Liver (tissue), 9 donors: ENCODE data around the gene SLC25A33. TPM values are rescaled to one million over a fixed set of nuclear protein-coding genes. Genes with fewer than 3 reads are reported as not detected.

ENCODE experiments used
- DNase-seq: peaks from one replicate; pipeline ENCODE4 v3.0.0-alpha.2; 2017; ENCODE audit warnings: low spot score
- H3K27ac ChIP-seq, 2 donors: one replicate each; pipeline ENCODE4 v1.7.0; 2013; ENCODE audit warnings: inconsistent platforms in 2 of 2, low read length in 2 of 2, control low read depth in 1 of 2, low read depth in 1 of 2, mild to moderate bottlenecking in 1 of 2
- H3K27me3 ChIP-seq, 4 donors: one replicate each; pipeline versions ENCODE4 v1.6.1 to v1.7.0; 2013; ENCODE audit warnings: low read length in 3 of 4, inconsistent platforms in 1 of 4, mild to moderate bottlenecking in 1 of 4, moderate library complexity in 1 of 4; ENCODE audit not compliant: control insufficient read depth in 4 of 4, insufficient read depth in 4 of 4
- H3K36me3 ChIP-seq, 4 donors: one replicate each; pipeline versions ENCODE4 v1.6.1 to v1.7.0; 2013; ENCODE audit warnings: low read length in 3 of 4, mild to moderate bottlenecking in 3 of 4, low read depth in 1 of 4, moderate library complexity in 1 of 4; ENCODE audit not compliant: control insufficient read depth in 4 of 4, insufficient read depth in 3 of 4
- H3K4me1 ChIP-seq, 4 donors: one replicate each; pipeline versions ENCODE4 v1.6.1 to v1.7.0; 2013; ENCODE audit warnings: low read length in 3 of 4, mild to moderate bottlenecking in 3 of 4, moderate library complexity in 1 of 4; ENCODE audit not compliant: control insufficient read depth in 4 of 4, insufficient read depth in 4 of 4
- H3K4me3 ChIP-seq, 3 donors: one replicate each; pipeline versions ENCODE4 v1.6.1 to v1.7.0; 2013; ENCODE audit warnings: low read length in 3 of 3, control low read depth in 1 of 3, low read depth in 1 of 3, mild to moderate bottlenecking in 1 of 3
- H3K9ac ChIP-seq, 2 donors: one replicate each; pipeline ENCODE4 v1.7.0; 2013; ENCODE audit warnings: low read length in 2 of 2, mild to moderate bottlenecking in 2 of 2, moderate library complexity in 2 of 2, control low read depth in 1 of 2, low read depth in 1 of 2
- H3K9me3 ChIP-seq, 4 donors: one replicate each; pipeline versions ENCODE4 v1.6.1 to v1.7.0; 2013; ENCODE audit warnings: low read length in 3 of 4; ENCODE audit not compliant: control insufficient read depth in 4 of 4
- FOXA1 ChIP-seq: IDR thresholded peaks from 2 replicates; pipeline ENCODE4 v1.6.1; 2016; ENCODE audit warnings: antibody characterized with exemption
- GABPA ChIP-seq, 2 donors: IDR thresholded peaks in 1 of 2; conservative IDR thresholded peaks in 1 of 2; 2 replicates each; pipeline ENCODE4 v1.6.1; 2016; ENCODE audit warnings: antibody characterized with exemption in 2 of 2, mild to moderate bottlenecking in 1 of 2, moderate library complexity in 1 of 2
- HNF4A ChIP-seq, 2 donors: conservative IDR thresholded peaks; 2 replicates each; pipeline ENCODE4 v1.6.1; 2016; ENCODE audit warnings: antibody characterized with exemption in 2 of 2, mild to moderate bottlenecking in 2 of 2
- RAD21 ChIP-seq, 2 donors: IDR thresholded peaks; 2 replicates each; pipeline ENCODE4 v1.6.1; 2016; ENCODE audit warnings: antibody characterized with exemption in 2 of 2, mild to moderate bottlenecking in 2 of 2
- RXRA ChIP-seq, 2 donors: IDR thresholded peaks; 2 replicates each; pipeline ENCODE4 v1.6.1; 2017 to 2018; ENCODE audit warnings: antibody characterized with exemption in 2 of 2, mild to moderate bottlenecking in 1 of 2
- TAF1 ChIP-seq: conservative IDR thresholded peaks from 2 replicates; pipeline ENCODE4 v1.6.1; 2016; ENCODE audit warnings: antibody characterized with exemption, mild to moderate bottlenecking
- YY1 ChIP-seq: IDR thresholded peaks from 2 replicates; pipeline ENCODE4 v1.6.1; 2016; ENCODE audit warnings: antibody characterized with exemption, mild to moderate bottlenecking
- WGBS: extraction: QIAGEN DNeasy Blood & Tissue Kit; methylation state at CpG from one replicate; pipeline ENCODE4 v1.1.7; 2013; 5-methylcytosine and 5-hydroxymethylcytosine counted together
- polyA plus RNA-seq, 2 donors: library from polyadenylated mRNA; stranded (reverse) in 1 of 2; unstranded in 1 of 2; fragments of 200-250 nt in 1 of 2; fragments of >200 nt in 1 of 2; fragmentation: Nextera tagmentation in 1 of 2; extraction: Ambion mirVana in 1 of 2; gene quantifications; one replicate each; pipeline versions ENCODE4 v1.2.1 to v1.2.3, GENCODE V29; 2013 to 2015
- total RNA-seq, 2 donors: library from RNA; depleted of rRNA; stranded (reverse); fragments of >200 nt; gene quantifications; one replicate each; pipeline ENCODE4 v1.2.3, GENCODE V29; 2014
- TF ChIP-seq, protein P1 (sequence below): IDR thresholded peaks from 2 replicates; pipeline ENCODE4 v1.6.1; 2016; ENCODE audit warnings: antibody characterized with exemption, mild to moderate bottlenecking
- TF ChIP-seq, protein P2 (sequence below): fragments of 150-350 bp; IDR thresholded peaks from 2 replicates; pipeline ENCODE4 v1.5.1; 2017; ENCODE audit warnings: improper control_type of control experiment, low read depth, low read length; ENCODE audit not compliant: missing input control
- TF ChIP-seq, protein P3 (sequence below): IDR thresholded peaks from 2 replicates; pipeline ENCODE4 v1.6.1; 2016; ENCODE audit warnings: antibody characterized with exemption
- TF ChIP-seq, protein P4 (sequence below): IDR thresholded peaks from 2 replicates; pipeline ENCODE4 v1.6.1; 2016; ENCODE audit warnings: antibody characterized with exemption
- donor health status: healthy.
- donor health status: healthy.
- donor health status: healthy.
- donor health status: healthy.
- donor health status: healthy.

SLC25A33 gene
- total and polyA plus RNA-seq, 4 donors, result 6.9 to 19.1 (median 10.7) TPM

DNA sequence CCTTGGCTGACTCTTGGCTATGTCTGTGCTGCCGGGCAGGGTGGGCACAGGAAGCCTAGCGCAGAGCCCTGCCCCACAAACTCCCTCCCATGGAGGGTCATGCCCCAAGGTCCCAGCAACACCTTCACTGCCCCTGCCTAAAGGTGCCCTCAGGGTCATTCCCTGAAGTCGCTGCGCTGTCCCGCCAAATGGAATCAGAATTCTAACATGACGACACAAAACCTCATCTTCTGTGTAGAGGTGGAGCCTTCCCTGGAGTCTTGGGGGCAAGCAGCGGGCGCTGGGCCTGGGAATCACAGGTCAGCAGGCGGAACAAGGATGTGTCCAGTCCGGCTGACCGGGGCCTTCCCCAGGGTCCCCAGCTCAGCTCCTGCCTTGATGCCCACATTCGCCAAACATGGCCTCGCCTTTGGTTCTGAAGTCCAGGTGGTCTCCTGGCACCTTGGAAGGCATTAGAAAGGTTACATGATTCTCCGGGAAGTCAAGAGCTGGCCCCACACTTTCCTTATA is 66.7 kb downstream of the SLC25A33 start:
- Histone ChIP-seq H3K4me1 (no peaks in the 10 kb centered on the region), H3K27me3 (no peaks in the 10 kb centered on the region), H3K9ac (no peak overlapping the region), H3K9me3 (no peaks in the 10 kb centered on the region), H3K4me3 (no peak overlapping the region), H3K27ac (no peak overlapping the region), H3K36me3 (peaks cover 0 to 12% (median 4%) of the 10 kb centered on the region in 4 donors)
- no peak for TF ChIP-seq YY1
- TF ChIP-seq GABPA (IDR thresholded peaks at IDR 0.05 in 1 of 2, conservative IDR thresholded peaks at IDR 0.05 in 1 of 2), result no peak
- TF ChIP-seq, protein P1, sequence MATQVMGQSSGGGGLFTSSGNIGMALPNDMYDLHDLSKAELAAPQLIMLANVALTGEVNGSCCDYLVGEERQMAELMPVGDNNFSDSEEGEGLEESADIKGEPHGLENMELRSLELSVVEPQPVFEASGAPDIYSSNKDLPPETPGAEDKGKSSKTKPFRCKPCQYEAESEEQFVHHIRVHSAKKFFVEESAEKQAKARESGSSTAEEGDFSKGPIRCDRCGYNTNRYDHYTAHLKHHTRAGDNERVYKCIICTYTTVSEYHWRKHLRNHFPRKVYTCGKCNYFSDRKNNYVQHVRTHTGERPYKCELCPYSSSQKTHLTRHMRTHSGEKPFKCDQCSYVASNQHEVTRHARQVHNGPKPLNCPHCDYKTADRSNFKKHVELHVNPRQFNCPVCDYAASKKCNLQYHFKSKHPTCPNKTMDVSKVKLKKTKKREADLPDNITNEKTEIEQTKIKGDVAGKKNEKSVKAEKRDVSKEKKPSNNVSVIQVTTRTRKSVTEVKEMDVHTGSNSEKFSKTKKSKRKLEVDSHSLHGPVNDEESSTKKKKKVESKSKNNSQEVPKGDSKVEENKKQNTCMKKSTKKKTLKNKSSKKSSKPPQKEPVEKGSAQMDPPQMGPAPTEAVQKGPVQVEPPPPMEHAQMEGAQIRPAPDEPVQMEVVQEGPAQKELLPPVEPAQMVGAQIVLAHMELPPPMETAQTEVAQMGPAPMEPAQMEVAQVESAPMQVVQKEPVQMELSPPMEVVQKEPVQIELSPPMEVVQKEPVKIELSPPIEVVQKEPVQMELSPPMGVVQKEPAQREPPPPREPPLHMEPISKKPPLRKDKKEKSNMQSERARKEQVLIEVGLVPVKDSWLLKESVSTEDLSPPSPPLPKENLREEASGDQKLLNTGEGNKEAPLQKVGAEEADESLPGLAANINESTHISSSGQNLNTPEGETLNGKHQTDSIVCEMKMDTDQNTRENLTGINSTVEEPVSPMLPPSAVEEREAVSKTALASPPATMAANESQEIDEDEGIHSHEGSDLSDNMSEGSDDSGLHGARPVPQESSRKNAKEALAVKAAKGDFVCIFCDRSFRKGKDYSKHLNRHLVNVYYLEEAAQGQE, result no peak
- TF ChIP-seq FOXA1, result no peak
- TF ChIP-seq, protein P2, sequence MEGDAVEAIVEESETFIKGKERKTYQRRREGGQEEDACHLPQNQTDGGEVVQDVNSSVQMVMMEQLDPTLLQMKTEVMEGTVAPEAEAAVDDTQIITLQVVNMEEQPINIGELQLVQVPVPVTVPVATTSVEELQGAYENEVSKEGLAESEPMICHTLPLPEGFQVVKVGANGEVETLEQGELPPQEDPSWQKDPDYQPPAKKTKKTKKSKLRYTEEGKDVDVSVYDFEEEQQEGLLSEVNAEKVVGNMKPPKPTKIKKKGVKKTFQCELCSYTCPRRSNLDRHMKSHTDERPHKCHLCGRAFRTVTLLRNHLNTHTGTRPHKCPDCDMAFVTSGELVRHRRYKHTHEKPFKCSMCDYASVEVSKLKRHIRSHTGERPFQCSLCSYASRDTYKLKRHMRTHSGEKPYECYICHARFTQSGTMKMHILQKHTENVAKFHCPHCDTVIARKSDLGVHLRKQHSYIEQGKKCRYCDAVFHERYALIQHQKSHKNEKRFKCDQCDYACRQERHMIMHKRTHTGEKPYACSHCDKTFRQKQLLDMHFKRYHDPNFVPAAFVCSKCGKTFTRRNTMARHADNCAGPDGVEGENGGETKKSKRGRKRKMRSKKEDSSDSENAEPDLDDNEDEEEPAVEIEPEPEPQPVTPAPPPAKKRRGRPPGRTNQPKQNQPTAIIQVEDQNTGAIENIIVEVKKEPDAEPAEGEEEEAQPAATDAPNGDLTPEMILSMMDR, result no peak
- TF ChIP-seq RXRA (IDR thresholded peaks at IDR 0.05), result no peak
- no peak for TF ChIP-seq HNF4A (conservative IDR thresholded peaks at IDR 0.05)
- TF ChIP-seq, protein P3, sequence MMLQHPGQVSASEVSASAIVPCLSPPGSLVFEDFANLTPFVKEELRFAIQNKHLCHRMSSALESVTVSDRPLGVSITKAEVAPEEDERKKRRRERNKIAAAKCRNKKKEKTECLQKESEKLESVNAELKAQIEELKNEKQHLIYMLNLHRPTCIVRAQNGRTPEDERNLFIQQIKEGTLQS, result no peak
- TF ChIP-seq RAD21 (IDR thresholded peaks at IDR 0.05), result no peak
- DNase-seq, result no peak
- 98% methylated on average over 14 of the region's 14 CpGs for WGBS

DNA sequence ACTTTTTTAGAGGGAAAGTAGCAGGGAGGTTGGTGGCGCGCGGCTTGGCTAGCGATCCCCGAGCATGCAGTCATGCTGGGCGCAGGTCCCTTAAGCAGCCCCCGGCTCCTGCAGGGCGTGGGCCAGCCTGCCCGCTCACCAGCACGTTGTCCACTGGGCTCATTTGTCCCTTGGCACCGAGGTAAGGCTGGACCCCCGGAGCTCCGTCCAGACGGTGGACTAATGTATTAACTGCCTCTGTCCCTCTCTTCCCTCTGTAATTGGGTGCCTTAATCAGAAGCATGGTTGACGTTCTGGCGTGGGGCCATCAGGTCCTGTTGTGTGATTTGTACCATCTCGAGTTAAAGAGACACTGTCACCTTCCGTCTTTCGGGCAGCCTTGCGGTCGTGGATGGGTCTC is 67.2 kb downstream of the SLC25A33 start:
- H3K9me3 ChIP-seq, result no peaks in the 10 kb centered on the region
- H3K36me3 ChIP-seq, result peaks cover 0 to 8% (median 2%) of the 10 kb centered on the region in 4 donors
- no peaks in the 10 kb centered on the region for H3K4me1 ChIP-seq
- no peak for DNase-seq
- no peak overlapping the region for H3K9ac ChIP-seq
- WGBS, result 95% methylated on average over 21 of the region's 21 CpGs
- no peak overlapping the region for H3K4me3 ChIP-seq
- H3K27me3 ChIP-seq, result no peaks in the 10 kb centered on the region
- H3K27ac ChIP-seq, result no peak overlapping the region
- TF ChIP-seq FOXA1 (no peak), TAF1 (no peak)
- TF ChIP-seq, protein P1, result no peak
- TF ChIP-seq, protein P4, sequence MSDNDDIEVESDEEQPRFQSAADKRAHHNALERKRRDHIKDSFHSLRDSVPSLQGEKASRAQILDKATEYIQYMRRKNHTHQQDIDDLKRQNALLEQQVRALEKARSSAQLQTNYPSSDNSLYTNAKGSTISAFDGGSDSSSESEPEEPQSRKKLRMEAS, result no peak
